Right atrium auricular region (tissue), 2 donors: ENCODE measurements around the gene FANCF. TPM values are rescaled to one million over a fixed set of nuclear protein-coding genes. Genes with fewer than 3 reads are reported as not detected.

Experiments used
- DNase-seq: peaks from one replicate; pipeline ENCODE4 v3.0.0-alpha.2; 2019; ENCODE audit warnings: low spot score
- H3K27ac ChIP-seq, 2 donors: fragments of 200-600 bp; sonication (generic); 1 replicate in 1 of 2; 2 replicates in 1 of 2; pipeline ENCODE4 v1.5.1; 2016 to 2019
- H3K27me3 ChIP-seq, 2 donors: fragments of 200-600 bp; sonication (generic); one replicate each; pipeline versions ENCODE4 v1.5.1 to v1.6.0; 2017 to 2019
- H3K36me3 ChIP-seq: fragments of 200-600 bp; sonication (generic); one replicate; pipeline ENCODE4 v1.5.1; 2016
- H3K4me1 ChIP-seq, 2 donors: fragments of 200-600 bp; sonication (generic); one replicate each; pipeline versions ENCODE4 v1.5.1 to v1.6.0; 2017 to 2019
- H3K4me3 ChIP-seq, 2 donors: fragments of 200-600 bp; sonication (generic); 1 replicate in 1 of 2; 2 replicates in 1 of 2; pipeline ENCODE4 v1.5.1; 2017 to 2019; ENCODE audit warnings: mild to moderate bottlenecking in 1 of 2, moderate library complexity in 1 of 2
- H3K9me3 ChIP-seq, 2 donors: fragments of 200-600 bp; sonication (generic); one replicate each; pipeline ENCODE4 v1.5.1; 2019
- CTCF ChIP-seq, 2 donors: fragments of 200-600 bp; sonication (generic); IDR thresholded peaks; one replicate each; pipeline ENCODE4 v1.5.1; 2019; ENCODE audit warnings: antibody characterized with exemption in 2 of 2
- total RNA-seq, 2 donors: library from RNA; depleted of rRNA; stranded (reverse); fragments of >200 nt; gene quantifications; one replicate each; pipeline ENCODE4 v1.1.0, GENCODE V29; 2016

FANCF gene
- total RNA-seq, 2 donors from 2014 or later, result 3.6 to 4.8 TPM

- H3K27me3 ChIP-seq, result no peaks in the 10 kb centered on the region
- TF ChIP-seq CTCF (IDR thresholded peaks at IDR 0.05), result no peak
- no peaks in the 10 kb centered on the region for H3K36me3 ChIP-seq
- DNase-seq, result no peak
- H3K9me3 ChIP-seq, result no peaks in the 10 kb centered on the region
- H3K27ac ChIP-seq, result no peak overlapping the region
- no peaks in the 10 kb centered on the region for H3K4me1 ChIP-seq
- H3K4me3 ChIP-seq, result no peak overlapping the region
Observed at GRCh38 chr11:22603933-22604332, 21.7 kb downstream of the FANCF start.

GRCh38 chr11:22602504-22602903 lies 23.1 kb downstream of the FANCF start:
- Histone ChIP-seq H3K4me3 (no peak overlapping the region), H3K27ac (no peak overlapping the region), H3K4me1 (no peaks in the 10 kb centered on the region), H3K27me3 (no peaks in the 10 kb centered on the region), H3K36me3 (no peaks in the 10 kb centered on the region), H3K9me3 (no peaks in the 10 kb centered on the region)
- no peak for TF ChIP-seq CTCF (IDR thresholded peaks at IDR 0.05)
- no peak for DNase-seq

- Histone ChIP-seq H3K27ac (no peak overlapping the region), H3K9me3 (no peaks in the 10 kb centered on the region), H3K4me1 (no peaks in the 10 kb centered on the region), H3K4me3 (no peak overlapping the region), H3K36me3 (no peaks in the 10 kb centered on the region), H3K27me3 (no peaks in the 10 kb centered on the region)
- TF ChIP-seq CTCF (IDR thresholded peaks at IDR 0.05), result no peak
- DNase-seq, result no peak
Observed at GRCh38 chr11:22599458-22599857, 26.2 kb downstream of the FANCF start.

GRCh38 chr11:22597062-22597461 lies 28.6 kb downstream of the FANCF start:
- H3K27me3 ChIP-seq, result no peaks in the 10 kb centered on the region
- no peaks in the 10 kb centered on the region for H3K36me3 ChIP-seq
- DNase-seq, result no peak
- no peaks in the 10 kb centered on the region for H3K9me3 ChIP-seq
- no peak overlapping the region for H3K4me3 ChIP-seq
- no peak for TF ChIP-seq CTCF (IDR thresholded peaks at IDR 0.05)
- no peak overlapping the region for H3K27ac ChIP-seq
- H3K4me1 ChIP-seq, result no peaks in the 10 kb centered on the region

- H3K27ac ChIP-seq, result no peak overlapping the region
- DNase-seq, result no peak
- TF ChIP-seq CTCF (IDR thresholded peaks at IDR 0.05), result no peak
- H3K9me3 ChIP-seq, result no peaks in the 10 kb centered on the region
- no peaks in the 10 kb centered on the region for H3K4me1 ChIP-seq
- no peaks in the 10 kb centered on the region for H3K36me3 ChIP-seq
- no peak overlapping the region for H3K4me3 ChIP-seq
- H3K27me3 ChIP-seq, result no peaks in the 10 kb centered on the region
Observed at GRCh38 chr11:22584976-22585375, 40.6 kb downstream of the FANCF start.

GRCh38 chr11:22583963-22584492 lies 41.6 kb downstream of the FANCF start:
- no peak for DNase-seq
- no peak for TF ChIP-seq CTCF (IDR thresholded peaks at IDR 0.05)
- Histone ChIP-seq H3K9me3 (no peaks in the 10 kb centered on the region), H3K4me3 (no peak overlapping the region), H3K4me1 (no peaks in the 10 kb centered on the region), H3K27ac (no peak overlapping the region), H3K36me3 (no peaks in the 10 kb centered on the region), H3K27me3 (no peaks in the 10 kb centered on the region)
